Thoracic aorta (tissue), 2 donors: ENCODE data around the gene ATG4D. TPM values are rescaled to one million over a fixed set of nuclear protein-coding genes. Genes with fewer than 3 reads are reported as not detected.
"Not testable (repeated sequence)": the region's sequence is repeated elsewhere in the genome, so short reads cannot be mapped to it uniquely, and the experiment has no call there.

ENCODE experiments used
- ATAC-seq: fragments of 150-250 bp; one replicate; pipeline ENCODE4 v1.8.0; 2017; ENCODE audit warnings: low read depth; ENCODE audit not compliant: insufficient number of reproducible peaks, low FRiP score
- DNase-seq: peaks from one replicate; pipeline ENCODE4 v3.0.0-alpha.2; 2020; ENCODE audit warnings: low spot score
- H3K27ac ChIP-seq, 2 donors: fragments of 200-600 bp; sonication (generic); 1 replicate in 1 of 2; 2 replicates in 1 of 2; pipeline ENCODE4 v1.5.1; 2016; ENCODE audit warnings: mild to moderate bottlenecking in 2 of 2, moderate library complexity in 2 of 2
- H3K27me3 ChIP-seq: fragments of 200-600 bp; sonication (generic); replicated peaks from 2 replicates; pipeline ENCODE4 v1.6.0; 2016; ENCODE audit warnings: mild to moderate bottlenecking; ENCODE audit not compliant: insufficient read depth
- H3K36me3 ChIP-seq: fragments of 200-600 bp; sonication (generic); one replicate; pipeline ENCODE4 v1.5.1; 2016
- H3K4me1 ChIP-seq, 2 donors: fragments of 200-600 bp; sonication (generic); 1 replicate in 1 of 2; 2 replicates in 1 of 2; pipeline versions ENCODE4 v1.5.1 to v1.6.0; 2016; ENCODE audit warnings: low read depth in 2 of 2, mild to moderate bottlenecking in 1 of 2; ENCODE audit not compliant: control insufficient read depth in 1 of 2
- H3K4me3 ChIP-seq: fragments of 200-600 bp; sonication (generic); 2 replicates; pipeline ENCODE4 v1.5.1; 2016; ENCODE audit warnings: mild to moderate bottlenecking
- H3K9me3 ChIP-seq: fragments of 200-600 bp; sonication (generic); 2 replicates; pipeline ENCODE4 v1.5.1; 2016
- total RNA-seq, 2 donors: library from RNA; depleted of rRNA; stranded (reverse); fragments of >200 nt; gene quantifications; one replicate each; pipeline versions ENCODE4 v1.1.0 to v1.2.3, GENCODE V29; 2016
- TF ChIP-seq, protein P1 (sequence below): fragments of 200-600 bp; sonication (generic); IDR thresholded peaks from one replicate; pipeline ENCODE4 v1.5.1; 2019; ENCODE audit warnings: antibody characterized with exemption

The ATG4D gene
- total RNA-seq, 2 donors from 2014 or later: 17.1 to 30.5 TPM

DNA sequence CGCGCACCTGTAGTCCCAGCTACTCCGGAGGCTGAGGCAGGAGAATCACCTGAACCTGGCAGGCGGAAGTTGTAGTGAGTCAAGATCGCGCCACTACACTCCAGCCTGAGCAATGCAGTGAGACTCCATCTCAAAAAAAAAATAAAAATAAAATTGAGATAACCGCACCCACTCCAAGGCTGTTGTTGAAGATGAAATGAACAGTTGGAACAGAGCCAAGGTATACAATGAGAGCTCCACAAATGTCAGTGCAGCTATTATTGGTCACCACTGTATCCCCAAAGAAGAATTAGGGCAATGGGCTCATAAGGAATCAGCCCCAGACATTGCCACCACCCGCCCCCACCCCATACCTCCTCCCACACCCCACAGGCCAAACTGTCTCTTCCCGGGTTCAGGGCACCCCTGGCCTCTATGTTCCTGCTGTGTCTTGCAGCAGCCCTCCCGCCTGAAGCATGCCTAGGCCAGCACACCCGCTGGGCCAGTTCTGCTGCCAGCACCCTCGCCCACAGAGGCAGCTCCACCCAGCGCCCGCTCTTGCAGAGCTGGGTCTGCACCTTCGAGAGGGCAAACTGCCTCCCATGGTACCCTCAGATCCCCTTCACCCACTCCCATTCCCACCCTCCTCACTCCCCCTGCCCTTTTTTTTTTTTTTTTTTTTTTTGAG lies 22.9 kb upstream of the ATG4D start:
- TF ChIP-seq, protein P1, sequence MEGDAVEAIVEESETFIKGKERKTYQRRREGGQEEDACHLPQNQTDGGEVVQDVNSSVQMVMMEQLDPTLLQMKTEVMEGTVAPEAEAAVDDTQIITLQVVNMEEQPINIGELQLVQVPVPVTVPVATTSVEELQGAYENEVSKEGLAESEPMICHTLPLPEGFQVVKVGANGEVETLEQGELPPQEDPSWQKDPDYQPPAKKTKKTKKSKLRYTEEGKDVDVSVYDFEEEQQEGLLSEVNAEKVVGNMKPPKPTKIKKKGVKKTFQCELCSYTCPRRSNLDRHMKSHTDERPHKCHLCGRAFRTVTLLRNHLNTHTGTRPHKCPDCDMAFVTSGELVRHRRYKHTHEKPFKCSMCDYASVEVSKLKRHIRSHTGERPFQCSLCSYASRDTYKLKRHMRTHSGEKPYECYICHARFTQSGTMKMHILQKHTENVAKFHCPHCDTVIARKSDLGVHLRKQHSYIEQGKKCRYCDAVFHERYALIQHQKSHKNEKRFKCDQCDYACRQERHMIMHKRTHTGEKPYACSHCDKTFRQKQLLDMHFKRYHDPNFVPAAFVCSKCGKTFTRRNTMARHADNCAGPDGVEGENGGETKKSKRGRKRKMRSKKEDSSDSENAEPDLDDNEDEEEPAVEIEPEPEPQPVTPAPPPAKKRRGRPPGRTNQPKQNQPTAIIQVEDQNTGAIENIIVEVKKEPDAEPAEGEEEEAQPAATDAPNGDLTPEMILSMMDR: no peak
- Histone ChIP-seq H3K4me1 (peaks cover 5 to 20% of the 10 kb centered on the region in 2 donors), H3K4me3 (no peak overlapping the region), H3K27ac (no peak overlapping the region), H3K36me3 (no peaks in the 10 kb centered on the region), H3K27me3 (no peaks in the 10 kb centered on the region), H3K9me3 (no peaks in the 10 kb centered on the region)
- ATAC-seq (no peak), DNase-seq (no peak)

DNA sequence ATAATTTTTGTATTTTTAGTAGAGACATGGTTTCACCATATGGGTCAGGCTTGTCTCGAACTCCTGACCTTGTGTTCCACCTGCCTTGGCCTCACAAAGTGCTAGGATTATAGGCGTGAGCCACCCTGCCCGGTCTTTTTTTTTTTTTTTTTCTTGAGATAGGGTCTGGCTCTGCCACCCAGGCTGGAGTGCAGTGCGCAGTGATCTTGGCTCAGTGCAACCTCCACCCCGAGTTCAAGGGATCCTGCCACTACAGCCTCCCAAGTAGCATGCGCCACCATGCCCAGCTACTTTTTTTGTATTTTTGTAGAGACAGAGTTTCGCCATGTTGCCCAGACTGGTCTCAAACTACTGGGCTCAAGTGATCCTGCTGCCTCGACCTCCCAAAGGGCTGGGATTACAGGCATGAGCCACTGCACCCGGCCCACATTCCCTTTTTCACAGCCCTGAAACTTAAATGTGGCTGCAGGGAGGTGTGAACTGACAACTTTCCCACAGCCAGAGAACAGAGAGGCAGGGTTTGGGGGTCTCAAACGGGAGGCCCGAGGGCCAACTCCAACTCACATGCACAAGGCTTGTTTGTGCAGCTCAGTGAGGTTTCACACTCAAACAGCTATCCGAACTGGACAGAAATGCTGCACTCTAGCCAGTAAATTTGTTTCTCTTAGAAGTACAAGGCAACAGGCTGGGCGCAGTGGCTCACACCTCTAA lies 22.1 kb upstream of the ATG4D start:
- ATAC-seq: no peak
- Histone ChIP-seq H3K36me3 (no peaks in the 10 kb centered on the region), H3K4me3 (no peak overlapping the region), H3K4me1 (peaks cover 5 to 20% of the 10 kb centered on the region in 2 donors), H3K27me3 (no peaks in the 10 kb centered on the region), H3K9me3 (no peaks in the 10 kb centered on the region), H3K27ac (no peak overlapping the region)
- no peak for DNase-seq
- TF ChIP-seq, protein P1: no peak

DNA sequence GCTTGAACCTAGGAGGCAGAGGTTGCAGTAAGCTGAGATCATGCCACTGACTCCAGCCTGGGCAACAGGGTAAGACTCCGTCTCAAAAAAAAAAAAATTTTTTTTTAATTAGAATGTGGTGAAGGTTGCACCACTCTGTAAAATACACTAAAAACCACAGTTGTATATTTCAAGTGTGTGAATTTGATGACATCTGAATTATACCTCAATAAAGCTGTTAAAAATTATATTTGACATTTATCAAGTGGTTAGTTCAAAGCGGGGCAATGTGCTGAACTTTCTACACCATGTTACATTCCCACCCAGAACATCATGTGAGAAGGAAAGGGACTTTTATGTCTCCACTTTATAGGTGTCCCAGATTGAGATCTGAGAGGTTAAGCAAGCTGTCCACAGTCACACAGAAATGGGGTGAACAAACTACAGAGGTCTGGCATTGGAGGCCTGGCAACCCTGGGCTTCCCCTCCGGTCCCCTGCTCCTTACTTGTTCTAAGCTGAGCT lies 20.5 kb upstream of the ATG4D start:
- H3K4me3 ChIP-seq: no peak overlapping the region
- no peaks in the 10 kb centered on the region for H3K36me3 ChIP-seq
- no peaks in the 10 kb centered on the region for H3K9me3 ChIP-seq
- peaks cover 0 to 7% of the 10 kb centered on the region in 2 donors for H3K4me1 ChIP-seq
- no peaks in the 10 kb centered on the region for H3K27me3 ChIP-seq
- TF ChIP-seq, protein P1: no peak
- no peak overlapping the region for H3K27ac ChIP-seq
- ATAC-seq: no peak
- DNase-seq: no peak

DNA sequence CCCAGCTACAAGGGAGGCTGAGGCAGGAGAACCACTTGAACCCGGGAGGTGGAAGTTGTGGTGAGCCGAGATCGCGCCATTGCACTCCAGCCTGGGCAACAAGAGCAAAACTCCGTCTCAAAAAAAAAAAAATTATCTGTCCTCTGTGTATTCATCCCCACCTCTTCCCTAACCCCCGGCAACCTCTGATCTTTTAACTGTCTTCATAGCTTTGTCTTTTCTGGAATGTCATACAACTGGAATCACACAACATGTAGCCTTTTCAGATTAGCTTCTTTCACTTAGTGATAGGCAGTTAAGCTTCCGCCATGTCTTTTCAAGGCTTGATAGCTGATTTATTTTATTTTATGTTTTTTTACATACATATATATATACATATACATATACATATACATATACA lies 18.1 kb upstream of the ATG4D start:
- DNase-seq: no peak
- H3K27me3 ChIP-seq: no peaks in the 10 kb centered on the region
- no peaks in the 10 kb centered on the region for H3K9me3 ChIP-seq
- H3K4me3 ChIP-seq: no peak overlapping the region
- TF ChIP-seq, protein P1: no peak
- H3K27ac ChIP-seq: no peak overlapping the region
- no peaks in the 10 kb centered on the region for H3K36me3 ChIP-seq
- ATAC-seq: no peak
- no peaks in the 10 kb centered on the region for H3K4me1 ChIP-seq

DNA sequence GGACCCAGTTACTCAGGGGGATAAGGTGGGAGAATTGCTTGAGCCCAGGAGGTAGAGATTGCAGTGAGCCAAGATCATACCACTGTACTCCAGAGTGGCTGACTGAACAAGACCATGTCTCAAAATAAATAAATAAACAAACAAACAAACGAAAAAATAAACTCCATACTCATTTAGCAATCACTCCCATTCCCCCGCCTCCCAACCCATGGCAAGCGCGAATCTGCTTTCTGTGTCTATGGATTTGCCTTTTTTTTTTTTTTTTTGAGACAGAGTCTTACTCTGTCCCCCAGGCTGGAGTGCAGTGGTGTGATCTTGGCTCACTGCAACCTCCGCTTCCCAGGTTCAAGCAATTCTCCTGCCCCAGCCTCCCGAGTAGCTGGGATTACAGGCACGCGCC lies 16.8 kb upstream of the ATG4D start:
- not testable (repeated sequence) for H3K27me3 ChIP-seq, DNase-seq, H3K4me1 ChIP-seq, H3K9me3 ChIP-seq, ATAC-seq, H3K4me3 ChIP-seq, H3K36me3 ChIP-seq, H3K27ac ChIP-seq
